ENCODE measurements around the gene DCST1. TPM values are rescaled to one million over a fixed set of nuclear protein-coding genes. Genes with fewer than 3 reads are reported as not detected.

DCST1 gene
- total RNA-seq, 1 experiment from 2014 or later = 0.22 TPM

GRCh38 chr1:155057788-155058211 is 24.2 kb downstream of the DCST1 start:
- TF ChIP-seq CTCF (conservative IDR thresholded peaks at IDR 0.05) (peak; percentile 24; the same call in 1 of the 2 replicates), EZH2 (IDR thresholded peaks at IDR 0.05; ENCODE audit: low read depth) (no peak)
- H3K36me3 ChIP-seq (ENCODE audit: low read depth) = peaks cover 14% of the 10 kb centered on the region; the same call in 1 of the 2 replicates
- H3K27ac ChIP-seq = no peak overlapping the region
- no peaks in the 10 kb centered on the region; the same call in 1 of the 2 replicates for H4K20me1 ChIP-seq (ENCODE audit: insufficient read depth)
- H3K27me3 ChIP-seq (ENCODE audit: insufficient read depth, low read depth) = no peaks in the 10 kb centered on the region
- no peak overlapping the region for H2AFZ ChIP-seq
- no peak overlapping the region for H3K4me2 ChIP-seq
- DNase-seq = no peak
- POLR2A ChIA-PET (ENCODE audit: unreplicated experiment) = interaction anchor here (0.6 kb wide), 1 partner anchor 209 kb away, joined by 3 read pairs; no protein-coding TSS in a partner anchor
- no TSS peak for BruUV-seq (replicated peaks)
- H3K9me3 ChIP-seq (ENCODE audit: insufficient read depth, low read depth) = no peaks in the 10 kb centered on the region
- CTCF ChIA-PET = interaction anchor here (0.6 kb wide), 1 partner anchor 72 kb away, joined by 6 read pairs; no protein-coding TSS in a partner anchor
- no peak overlapping the region for H3K4me3 ChIP-seq
- peaks cover 9% of the 10 kb centered on the region for H3K4me1 ChIP-seq (replicated peaks; ENCODE audit: insufficient read depth)
- intact Hi-C loops (cut with micrococcal nuclease; ENCODE audit: unreplicated experiment) = no loop called here
- peaks cover 9% of the 10 kb centered on the region for H3K79me2 ChIP-seq (ENCODE audit: low read depth)
- H3K9me2 ChIP-seq (ENCODE audit: insufficient read depth) = no peaks in the 10 kb centered on the region
- peaks cover 24% of the 10 kb centered on the region; the same call in 1 of the 2 replicates for H3F3A ChIP-seq (ENCODE audit: insufficient read depth, low read depth)

GRCh38 chr1:155060736-155061135 is 27.1 kb downstream of the DCST1 start:
- CTCF ChIA-PET = no interaction called here

More at GRCh38 chr1:155060736-155061135, 27.1 kb downstream of the DCST1 start:
- Histone ChIP-seq H3K36me3 (ENCODE audit: low read depth) (peaks cover 14% of the 10 kb centered on the region; the same call in 1 of the 2 replicates), H3K4me3 (no peak overlapping the region), H3K27me3 (ENCODE audit: insufficient read depth, low read depth) (no peaks in the 10 kb centered on the region), H3F3A (ENCODE audit: insufficient read depth, low read depth) (peaks cover 24% of the 10 kb centered on the region; the same call in 1 of the 2 replicates), H3K79me2 (ENCODE audit: low read depth) (peaks cover 13% of the 10 kb centered on the region), H3K9me3 (ENCODE audit: insufficient read depth, low read depth) (no peaks in the 10 kb centered on the region), H3K9me2 (ENCODE audit: insufficient read depth) (no peaks in the 10 kb centered on the region), H2AFZ (no peak overlapping the region), H3K4me1 (replicated peaks; ENCODE audit: insufficient read depth) (peaks cover 10% of the 10 kb centered on the region), H3K4me2 (no peak overlapping the region), H3K27ac (no peak overlapping the region), H4K20me1 (ENCODE audit: insufficient read depth) (peaks cover 7% of the 10 kb centered on the region)
- TF ChIP-seq EZH2 (IDR thresholded peaks at IDR 0.05; ENCODE audit: low read depth) (no peak), CTCF (conservative IDR thresholded peaks at IDR 0.05) (no peak)
- no peak for DNase-seq
- intact Hi-C loops (cut with micrococcal nuclease; ENCODE audit: unreplicated experiment) = loop anchor here (1.0 to 5.0 kb wide), 3 partner anchors 154 to 503 kb away; partner anchors contain the start of gene UBE2Q1
- POLR2A ChIA-PET (ENCODE audit: unreplicated experiment) = no interaction called here
- no TSS peak for BruUV-seq (replicated peaks)
